HepG2 (cell line): Measurements from ENCODE around the gene PRKG1. TPM values are rescaled to one million over a fixed set of nuclear protein-coding genes. Genes with fewer than 3 reads are reported as not detected.

ENCODE experiments used
- ATAC-seq: fragments of 200-7000 bp; cut with Tn5 transposase; 3 replicates; pipeline ENCODE4 v1.9.1; 2020; ENCODE audit warnings: mild to moderate bottlenecking, moderate library complexity
- BruUV-seq: library from RNA; stranded (reverse); fragments of 400-500 nt; replicated peaks from 2 replicates; lab custom pipeline; 2021; lab: Mats Ljungman, UMichigan
- CTCF ChIA-PET: fragments of 300-600 bp; formaldehyde crosslinking; extraction: SDS; loops from one replicate; lab custom pipeline; 2021; ENCODE audit warnings: low total read pairs, inconsistent platforms, low intra/inter-chr PET ratio; lab: Yijun Ruan, JAX
- POLR2A ChIA-PET: fragments of 350-600 bp; sonication (Branson Sonifier 250); formaldehyde crosslinking; loops from one replicate; lab custom pipeline; 2020; ENCODE audit warnings: antibody characterized with exemption, inconsistent platforms; lab: Yijun Ruan, JAX
- DNase-seq: peaks from one replicate; pipeline ENCODE4 v3.0.0-alpha.2; 2015; ENCODE audit warnings: low spot score
- FAIRE-seq: peaks from 3 replicates; lab custom pipeline; 2011; peaks lifted over from hg19 to GRCh38; lab: Jason Lieb, UNC
- H2AFZ ChIP-seq: one replicate; pipeline ENCODE4 v1.6.1; 2011; ENCODE audit warnings: low read length, inconsistent platforms
- H3K27ac ChIP-seq: fragments of 300-600 bp; 3 replicates; pipeline ENCODE4 v1.8.0; 2011; ENCODE audit warnings: mixed run types, mild to moderate bottlenecking, mixed read lengths, low read length, inconsistent platforms; ENCODE audit not compliant: insufficient read depth; ENCODE audit errors: extremely low read length
- H3K27me3 ChIP-seq, 2 experiments: fragments of 200-600 bp in 1 of 2; 2 replicates in 1 of 2; 3 replicates in 1 of 2; pipeline versions ENCODE4 v1.6.0 to v1.8.0; 2011; ENCODE audit warnings: low read length in 2 of 2, mild to moderate bottlenecking in 2 of 2, moderate library complexity in 2 of 2, inconsistent platforms in 1 of 2; ENCODE audit not compliant: insufficient read depth in 2 of 2, control insufficient read depth in 1 of 2
- H3K36me3 ChIP-seq, 2 experiments: fragments of 200-600 bp in 1 of 2; replicated peaks in 1 of 2; 2 replicates in 1 of 2; 3 replicates in 1 of 2; pipeline versions ENCODE4 v1.5.1 to v1.8.0; 2011; ENCODE audit warnings: low read length in 2 of 2, inconsistent platforms in 1 of 2; ENCODE audit not compliant: insufficient read depth in 2 of 2, control insufficient read depth in 1 of 2
- H3K4me1 ChIP-seq: 2 replicates; pipeline ENCODE4 v1.5.1; 2012; ENCODE audit warnings: low read length, inconsistent platforms; ENCODE audit not compliant: insufficient read depth
- H3K4me2 ChIP-seq: 2 replicates; pipeline ENCODE4 v1.6.0; 2011; ENCODE audit warnings: low read depth, low read length, inconsistent platforms
- H3K4me3 ChIP-seq, 3 experiments: fragments of 200-600 bp in 1 of 3; sonication (generic), shearing (Covaris generic) in 1 of 3; replicated peaks in 1 of 3; 2 replicates each; pipeline ENCODE4 v1.5.1; 2011 to 2016; ENCODE audit warnings: low read length in 3 of 3, inconsistent platforms in 2 of 3, low read depth in 2 of 3, mild to moderate bottlenecking in 2 of 3, control low read depth in 1 of 3, mixed read lengths in 1 of 3; ENCODE audit not compliant: insufficient read depth in 1 of 3
- H3K79me2 ChIP-seq: one replicate; pipeline ENCODE4 v1.6.1; 2011; ENCODE audit warnings: low read length, inconsistent platforms; ENCODE audit not compliant: insufficient read depth
- H3K9ac ChIP-seq: 2 replicates; pipeline ENCODE4 v1.6.0; 2011; ENCODE audit warnings: mild to moderate bottlenecking, low read depth, low read length, inconsistent platforms; ENCODE audit not compliant: insufficient read depth
- H3K9me3 ChIP-seq: 2 replicates; pipeline ENCODE4 v1.5.1; 2012; ENCODE audit warnings: mild to moderate bottlenecking, low read length
- H4K20me1 ChIP-seq: 2 replicates; pipeline ENCODE4 v1.6.0; 2011; ENCODE audit warnings: inconsistent platforms, mild to moderate bottlenecking, low read length, moderate library complexity; ENCODE audit not compliant: insufficient read depth
- CBFB ChIP-seq: sonication (generic); formaldehyde crosslinking; IDR thresholded peaks from 2 replicates; pipeline ENCODE4 v1.4.0; 2020; ENCODE audit warnings: missing genetic modification reagents
- DBP ChIP-seq: sonication (generic); formaldehyde crosslinking; IDR thresholded peaks from 2 replicates; pipeline ENCODE4 v1.4.0; 2020; ENCODE audit warnings: missing genetic modification reagents; ENCODE audit errors: not compliant biosample characterization
- HHEX ChIP-seq: IDR thresholded peaks from 2 replicates; pipeline ENCODE4 v1.6.1; 2016; ENCODE audit warnings: control low read depth
- HINFP ChIP-seq: sonication (generic); formaldehyde crosslinking; IDR thresholded peaks from 2 replicates; pipeline ENCODE4 v1.4.0; 2020; ENCODE audit warnings: low read depth, mild to moderate bottlenecking, missing genetic modification reagents
- NCOA1 ChIP-seq: sonication (generic); formaldehyde crosslinking; IDR thresholded peaks from 2 replicates; pipeline ENCODE4 v1.9.0; 2021; ENCODE audit warnings: missing genetic modification reagents
- PBX3 ChIP-seq: sonication (generic); formaldehyde crosslinking; IDR thresholded peaks from 2 replicates; pipeline ENCODE4 v1.8.1; 2023; ENCODE audit warnings: missing genetic modification reagents, inconsistent platforms, borderline replicate concordance
- RBFOX2 ChIP-seq: fragments of 200-400 bp; formaldehyde crosslinking; IDR thresholded peaks from 2 replicates; pipeline ENCODE4 v1.6.1; 2017; ENCODE audit warnings: low read depth, mild to moderate bottlenecking, low read length
- REXO4 ChIP-seq: sonication (generic); formaldehyde crosslinking; IDR thresholded peaks from 2 replicates; pipeline ENCODE4 v1.8.0; 2022; ENCODE audit warnings: missing genetic modification reagents, mild to moderate bottlenecking, borderline replicate concordance
- SIN3B ChIP-seq: fragments of 150-350 bp; IDR thresholded peaks from 2 replicates; pipeline ENCODE4 v1.6.1; 2014; ENCODE audit warnings: low read length
- SMARCE1 ChIP-seq: fragments of 450-650 bp; IDR thresholded peaks from 2 replicates; pipeline ENCODE4 v1.6.1; 2017; ENCODE audit warnings: borderline replicate concordance
- TOPORS ChIP-seq: sonication (generic); formaldehyde crosslinking; IDR thresholded peaks from 2 replicates; pipeline ENCODE4 v1.8.0; 2023; ENCODE audit warnings: mild to moderate bottlenecking, missing genetic modification reagents
- ZBTB7B ChIP-seq: sonication (generic); formaldehyde crosslinking; IDR thresholded peaks from 2 replicates; pipeline ENCODE4 v1.4.0; 2020; ENCODE audit warnings: missing genetic modification reagents
- ZNF282 ChIP-seq: fragments of 450-650 bp; IDR thresholded peaks from 2 replicates; pipeline ENCODE4 v1.6.1; 2018; ENCODE audit not compliant: partially characterized antibody
- ZNF724P ChIP-seq: sonication (generic); formaldehyde crosslinking; IDR thresholded peaks from 2 replicates; pipeline ENCODE4 v1.8.0; 2022; ENCODE audit warnings: missing genetic modification reagents, borderline replicate concordance
- ZNF773 ChIP-seq: sonication (generic); formaldehyde crosslinking; IDR thresholded peaks from 2 replicates; pipeline ENCODE4 v1.4.0; 2020; ENCODE audit warnings: missing genetic modification reagents, borderline replicate concordance
- WGBS: methylation state at CpG from one replicate; pipeline ENCODE4 v1.1.6; 2017; ENCODE audit warnings: low lambda C conversion rate; 5-methylcytosine and 5-hydroxymethylcytosine counted together
- in situ Hi-C: cut with HindIII; loops from 2 replicates; pipeline ENCODE4 v1.10.0; 2017; ENCODE audit warnings: low pct_unique_long_range_greater_than_20kb; ENCODE audit not compliant: extremely low pct_ligation_motif_present
- intact Hi-C: fragments of 100-400 bp; cut with micrococcal nuclease; formaldehyde crosslinking; loops from one replicate; pipeline ENCODE4 v1.10.0; 2022; ENCODE audit not compliant: unreplicated experiment
- polyA plus RNA-seq, 8 experiments: library from polyadenylated mRNA; depleted of rRNA in 3 of 8; stranded (reverse) in 7 of 8; unstranded in 1 of 8; fragments of >200 nt; fragmentation: Illumina TruSeq in 4 of 8; extraction: Trizol in 4 of 8; gene quantifications; 2 replicates each; pipeline versions ENCODE4 v1.2.1 to v1.2.3, GENCODE V29; 2011 to 2016; ENCODE audit warnings: low read depth in 4 of 8, missing spikeins in 1 of 8, mixed read lengths in 1 of 8; ENCODE audit not compliant: insufficient read depth in 1 of 8
- total RNA-seq, 5 experiments: library from RNA; depleted of rRNA; stranded (reverse); fragments of >200 nt; fragmentation: Illumina TruSeq; extraction: Trizol; gene quantifications; 2 replicates each; pipeline ENCODE4 v1.2.3, GENCODE V29; 2016; ENCODE audit warnings: low read depth in 1 of 5

The PRKG1 gene
- total and polyA plus RNA-seq, 2 of the 13 experiments (the other 11 are each of a cell fraction or from before 2014, with no cell fraction given): 0.01 TPM; not detected in 1

GRCh38 chr10:51308116-51308515 is 233.8 kb downstream of the PRKG1 start:
- FAIRE-seq (no peak), ATAC-seq (no peak), DNase-seq (no peak)
- Histone ChIP-seq H3K79me2 (no peaks in the 10 kb centered on the region), H3K9ac (no peak overlapping the region), H3K4me1 (no peaks in the 10 kb centered on the region), H3K27me3 (no peaks in the 10 kb centered on the region), H3K27ac (no peak overlapping the region), H2AFZ (no peak overlapping the region), H3K9me3 (no peaks in the 10 kb centered on the region), H3K4me3 (no peak overlapping the region), H4K20me1 (no peaks in the 10 kb centered on the region), H3K4me2 (no peak overlapping the region), H3K36me3 (no peaks in the 10 kb centered on the region)
- TF ChIP-seq ZNF724P (CRISPR knock-in tag) (no peak), ZBTB7B (CRISPR knock-in tag) (no peak), REXO4 (no peak), SIN3B (no peak), HINFP (CRISPR knock-in tag) (no peak), SMARCE1 (no peak), RBFOX2 (no peak), DBP (no peak), PBX3 (CRISPR knock-in tag) (no peak), CBFB (CRISPR knock-in tag) (no peak), ZNF773 (no peak), NCOA1 (CRISPR knock-in tag) (no peak), TOPORS (CRISPR knock-in tag) (no peak), HHEX (no peak), ZNF282 (no peak)
- 0% methylated on average over 1 of the region's 1 CpG for WGBS
- ChIA-PET CTCF (no interaction called here), POLR2A (no interaction called here)
- no TSS peak for BruUV-seq
- intact Hi-C loops: no loop called here
- in situ Hi-C loops: no loop called here
